B cell (primary cell): ENCODE data around the gene MFF. TPM values are rescaled to one million over a fixed set of nuclear protein-coding genes. Genes with fewer than 3 reads are reported as not detected.

Experiments used
- ATAC-seq: fragments of 200-7000 bp; cut with Tn5 transposase; one replicate; pipeline ENCODE4 v1.10.0; 2021; ENCODE audit warnings: low read depth, mild to moderate bottlenecking, moderate number of reproducible peaks, moderate library complexity
- CTCF ChIA-PET: fragments of 350-600 bp; sonication (Branson Sonifier 250); formaldehyde crosslinking; loops from one replicate; lab custom pipeline; 2021; ENCODE audit warnings: antibody characterized with exemption, inconsistent platforms; lab: Charles Lee
- POLR2A ChIA-PET: fragments of 350-600 bp; sonication (Branson Sonifier 250); formaldehyde crosslinking; loops from one replicate; lab custom pipeline; 2021; ENCODE audit warnings: antibody characterized with exemption; lab: Charles Lee
- DNase-seq: peaks from one replicate; pipeline ENCODE4 v3.0.0; 2013
- H2AFZ ChIP-seq: 2 replicates; pipeline ENCODE4 v1.6.1; 2012; ENCODE audit warnings: mild to moderate bottlenecking, low read depth, low read length; ENCODE audit not compliant: insufficient read depth, poor library complexity, severe bottlenecking
- H3K27ac ChIP-seq, 2 donors: 1 replicate in 1 of 2; 2 replicates in 1 of 2; pipeline ENCODE4 v1.5.1; 2012 to 2013; ENCODE audit warnings: low read length in 2 of 2, mild to moderate bottlenecking in 2 of 2, moderate library complexity in 1 of 2
- H3K27me3 ChIP-seq, 4 experiments: fragments of 200-600 bp in 1 of 4; sonication (generic) in 1 of 4; replicated peaks in 1 of 4; 1 replicate in 2 of 4; 2 replicates in 2 of 4; pipeline versions ENCODE4 v1.6.1 to v1.7.0; 2013 to 2016; ENCODE audit warnings: low read length in 3 of 4, mild to moderate bottlenecking in 2 of 4, mixed read lengths in 1 of 4, moderate library complexity in 1 of 4; ENCODE audit not compliant: insufficient read depth in 4 of 4, control insufficient read depth in 3 of 4; ENCODE audit errors: control extremely low read depth in 1 of 4
- H3K36me3 ChIP-seq, 2 experiments: replicated peaks in 1 of 2; 1 replicate in 1 of 2; 2 replicates in 1 of 2; pipeline versions ENCODE4 v1.6.1 to v1.7.1; 2013; ENCODE audit warnings: low read length in 1 of 2; ENCODE audit not compliant: insufficient read depth in 2 of 2, control insufficient read depth in 1 of 2; ENCODE audit errors: control extremely low read depth in 1 of 2, extremely low read depth in 1 of 2
- H3K4me1 ChIP-seq, 2 donors: fragments of 200-600 bp in 1 of 2; sonication (generic) in 1 of 2; 1 replicate in 1 of 2; 2 replicates in 1 of 2; pipeline versions ENCODE4 v1.5.1 to v1.6.1; 2013 to 2017; ENCODE audit warnings: low read length in 2 of 2; ENCODE audit not compliant: control insufficient read depth in 2 of 2, insufficient read depth in 2 of 2
- H3K4me2 ChIP-seq: replicated peaks from 2 replicates; pipeline ENCODE3; 2012; ENCODE audit warnings: mild to moderate bottlenecking, low read depth, low read length; ENCODE audit not compliant: poor library complexity, severe bottlenecking
- H3K4me3 ChIP-seq, 5 experiments: fragments of 200-600 bp in 1 of 5; sonication (generic) in 1 of 5; 1 replicate in 3 of 5; 2 replicates in 2 of 5; pipeline versions ENCODE4 v1.5.1 to v1.7.0; 2011 to 2016; ENCODE audit warnings: low read length in 4 of 5, mild to moderate bottlenecking in 4 of 5, low read depth in 2 of 5, control low read depth in 1 of 5, moderate library complexity in 1 of 5; ENCODE audit not compliant: insufficient read depth in 1 of 5; ENCODE audit errors: control extremely low read depth in 1 of 5, extremely low read depth in 1 of 5
- H3K79me2 ChIP-seq: fragments of 200-600 bp; sonication (generic); one replicate; pipeline ENCODE4 v1.6.0; 2016; ENCODE audit warnings: low read length; ENCODE audit not compliant: control insufficient read depth, insufficient read depth
- H3K9ac ChIP-seq: fragments of 200-600 bp; sonication (generic); 2 replicates; pipeline ENCODE4 v1.6.1; 2017; ENCODE audit warnings: mild to moderate bottlenecking, low read length, moderate library complexity
- H3K9me3 ChIP-seq, 3 donors: one replicate each; pipeline versions ENCODE4 v1.6.1 to v1.7.1; 2013; ENCODE audit warnings: low read length in 2 of 3; ENCODE audit not compliant: control insufficient read depth in 2 of 3, insufficient read depth in 1 of 3; ENCODE audit errors: control extremely low read depth in 1 of 3
- H4K20me1 ChIP-seq: 2 replicates; pipeline ENCODE4 v1.6.0; 2012; ENCODE audit warnings: mild to moderate bottlenecking, low read length; ENCODE audit not compliant: insufficient read depth, control insufficient read depth, poor library complexity, severe bottlenecking
- H3K27ac Mint-ChIP-seq: one replicate; pipeline ENCODE4 v1.8.0; 2021; ENCODE audit warnings: mixed read lengths
- H3K27me3 Mint-ChIP-seq: one replicate; pipeline ENCODE4 v1.8.0; 2021; ENCODE audit warnings: mixed read lengths
- H3K4me1 Mint-ChIP-seq: one replicate; pipeline ENCODE4 v1.8.0; 2021; ENCODE audit warnings: mixed read lengths
- H3K4me3 Mint-ChIP-seq: one replicate; pipeline ENCODE4 v1.8.0; 2021; ENCODE audit warnings: mixed read lengths
- H3K9me3 Mint-ChIP-seq: one replicate; pipeline ENCODE4 v1.8.0; 2022; ENCODE audit warnings: mixed read lengths; ENCODE audit not compliant: insufficient read depth
- EZH2 ChIP-seq: IDR thresholded peaks from 2 replicates; pipeline ENCODE4 v1.6.1; 2012; ENCODE audit warnings: borderline replicate concordance, low read depth, mild to moderate bottlenecking, moderate library complexity, low read length; ENCODE audit not compliant: insufficient read depth, poor library complexity, severe bottlenecking
- WGBS: methylation state at CpG from one replicate; pipeline ENCODE4 v1.1.5; 2013; ENCODE audit warnings: missing lambda C conversion rate; ENCODE audit not compliant: insufficient coverage; 5-methylcytosine and 5-hydroxymethylcytosine counted together
- intact Hi-C: fragments of 100-400 bp; cut with micrococcal nuclease; formaldehyde crosslinking; loops from one replicate; pipeline ENCODE4 v1.10.0; 2022
- polyA plus RNA-seq: library from polyadenylated mRNA; depleted of rRNA; stranded (reverse); fragments of >200 nt; gene quantifications from 2 replicates; pipeline ENCODE4 v1.2.3, GENCODE V29; 2012
- total RNA-seq, 2 donors: library from RNA; stranded (reverse); fragments of 120-200 nt in 1 of 2; gene quantifications; 1 replicate in 1 of 2; 2 replicates in 1 of 2; pipeline versions ENCODE4 v1.2.3 to v1.2.4, GENCODE V29; 2013 to 2022
- TF ChIP-seq, protein P1 (sequence below): fragments of 200-600 bp; IDR thresholded peaks from one replicate; pipeline ENCODE4 v1.8.0; 2022; ENCODE audit warnings: antibody characterized with exemption, mild to moderate bottlenecking

MFF gene
- total and polyA plus RNA-seq, 2 donors (not counting 1 experiment from before 2014, with no cell fraction given): 55.0 to 70.4 TPM

DNA sequence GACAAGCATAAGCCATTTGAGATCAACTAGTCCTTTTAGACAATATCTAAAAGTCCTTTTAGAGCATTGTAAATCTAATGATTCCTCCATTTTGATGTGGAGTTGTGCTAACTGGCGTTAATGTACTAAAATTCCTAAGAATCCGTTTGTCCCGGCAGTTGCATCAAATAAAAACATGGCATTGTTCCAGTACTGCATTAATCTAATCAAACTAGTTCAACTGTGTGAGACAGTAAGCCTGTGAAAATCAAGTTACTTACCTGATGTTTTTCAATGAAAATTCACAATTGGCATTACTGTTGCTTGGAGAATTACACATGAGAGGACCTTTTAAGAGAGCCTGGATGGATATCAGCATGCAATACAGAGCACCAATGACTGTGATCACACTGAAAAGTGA lies 40.8 kb downstream of the MFF start:
- intact Hi-C loops: no loop called here
- Histone ChIP-seq H3K9ac (no peak overlapping the region), H3K9me3 (no peaks in the 10 kb centered on the region), H3K27me3 (no peaks in the 10 kb centered on the region), H3K4me1 (peaks cover 4% of the 10 kb centered on the region in 2 donors), H3K79me2 (no peaks in the 10 kb centered on the region), H2AFZ (no peak overlapping the region), H3K27ac (no peak overlapping the region), H4K20me1 (no peaks in the 10 kb centered on the region), H3K36me3 (no peaks in the 10 kb centered on the region), H3K4me3 (no peak overlapping the region), H3K4me2 (no peak overlapping the region)
- WGBS: no CpG with 5 or more reads among the region's 3 CpGs
- ChIA-PET CTCF (interaction anchor here (1.0 kb wide), 1 partner anchor 400 kb away, joined by 4 read pairs; no protein-coding TSS in a partner anchor), POLR2A (no interaction called here)
- TF ChIP-seq, protein P1, sequence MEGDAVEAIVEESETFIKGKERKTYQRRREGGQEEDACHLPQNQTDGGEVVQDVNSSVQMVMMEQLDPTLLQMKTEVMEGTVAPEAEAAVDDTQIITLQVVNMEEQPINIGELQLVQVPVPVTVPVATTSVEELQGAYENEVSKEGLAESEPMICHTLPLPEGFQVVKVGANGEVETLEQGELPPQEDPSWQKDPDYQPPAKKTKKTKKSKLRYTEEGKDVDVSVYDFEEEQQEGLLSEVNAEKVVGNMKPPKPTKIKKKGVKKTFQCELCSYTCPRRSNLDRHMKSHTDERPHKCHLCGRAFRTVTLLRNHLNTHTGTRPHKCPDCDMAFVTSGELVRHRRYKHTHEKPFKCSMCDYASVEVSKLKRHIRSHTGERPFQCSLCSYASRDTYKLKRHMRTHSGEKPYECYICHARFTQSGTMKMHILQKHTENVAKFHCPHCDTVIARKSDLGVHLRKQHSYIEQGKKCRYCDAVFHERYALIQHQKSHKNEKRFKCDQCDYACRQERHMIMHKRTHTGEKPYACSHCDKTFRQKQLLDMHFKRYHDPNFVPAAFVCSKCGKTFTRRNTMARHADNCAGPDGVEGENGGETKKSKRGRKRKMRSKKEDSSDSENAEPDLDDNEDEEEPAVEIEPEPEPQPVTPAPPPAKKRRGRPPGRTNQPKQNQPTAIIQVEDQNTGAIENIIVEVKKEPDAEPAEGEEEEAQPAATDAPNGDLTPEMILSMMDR: no peak
- TF ChIP-seq EZH2: no peak
- no peaks in the 10 kb centered on the region for H3K27me3 Mint-ChIP-seq
- no peak overlapping the region for H3K4me3 Mint-ChIP-seq
- H3K4me1 Mint-ChIP-seq: peaks cover 6% of the 10 kb centered on the region
- ATAC-seq (no peak), DNase-seq (no peak)
- no peak overlapping the region for H3K27ac Mint-ChIP-seq
- H3K9me3 Mint-ChIP-seq: no peaks in the 10 kb centered on the region

DNA sequence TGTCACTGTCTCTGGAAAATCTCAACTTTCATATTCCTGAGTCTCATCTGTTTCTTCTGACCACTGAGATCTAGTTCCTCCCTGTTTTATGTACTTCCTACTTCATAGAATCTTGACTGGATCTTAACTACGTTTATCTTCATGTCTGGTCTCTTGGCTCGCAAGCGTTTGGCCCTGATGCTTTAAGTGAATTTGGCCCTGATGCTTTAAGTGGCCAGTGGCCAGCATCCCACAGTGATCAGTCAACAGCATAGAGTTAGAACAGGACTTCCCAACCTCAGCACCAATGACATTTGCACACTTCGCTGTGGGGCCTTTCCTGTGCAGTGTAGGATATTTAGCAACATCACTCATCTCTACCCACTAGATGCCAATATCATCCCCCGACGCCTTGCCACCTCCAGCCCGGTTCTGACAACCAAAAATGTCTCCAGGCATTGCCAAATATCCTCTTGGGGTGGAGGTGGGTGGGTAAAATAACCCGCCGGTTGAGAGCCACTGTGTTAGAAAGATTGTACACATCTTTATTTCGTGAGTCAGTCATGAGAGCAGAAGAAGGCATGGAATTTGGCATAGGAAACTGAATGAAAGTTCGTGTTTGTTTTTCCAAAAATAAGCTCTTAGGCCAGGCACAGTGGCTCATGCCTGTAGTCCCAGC lies 41.8 kb downstream of the MFF start:
- 91% methylated on average over 7 of the region's 11 CpGs for WGBS
- Histone ChIP-seq H4K20me1 (no peaks in the 10 kb centered on the region), H3K27me3 (no peaks in the 10 kb centered on the region), H3K79me2 (no peaks in the 10 kb centered on the region), H3K36me3 (no peaks in the 10 kb centered on the region), H3K4me2 (no peak overlapping the region), H3K9me3 (no peaks in the 10 kb centered on the region), H3K27ac (no peak overlapping the region), H3K4me1 (peaks cover 4% of the 10 kb centered on the region in 2 donors), H3K4me3 (no peak overlapping the region), H3K9ac (no peak overlapping the region), H2AFZ (no peak overlapping the region)
- TF ChIP-seq, protein P1: no peak
- TF ChIP-seq EZH2: no peak
- Mint-ChIP-seq H3K4me3 (no peak overlapping the region), H3K9me3 (no peaks in the 10 kb centered on the region), H3K27ac (no peak overlapping the region), H3K27me3 (no peaks in the 10 kb centered on the region), H3K4me1 (peaks cover 6% of the 10 kb centered on the region)
- DNase-seq (no peak), ATAC-seq (no peak)
- ChIA-PET POLR2A (no interaction called here), CTCF (interaction anchor here (1.0 kb wide), 1 partner anchor 399 kb away, joined by 4 read pairs; no protein-coding TSS in a partner anchor)
- intact Hi-C loops: no loop called here
